Non-pigmented ciliary epithelial cell (primary cell): ENCODE results near the gene FBXL7.

Experiments
- DNase-seq: peaks from one replicate; pipeline ENCODE4 v3.0.0-alpha.2; 2010; ENCODE audit warnings: low read depth

The FBXL7 gene

DNA sequence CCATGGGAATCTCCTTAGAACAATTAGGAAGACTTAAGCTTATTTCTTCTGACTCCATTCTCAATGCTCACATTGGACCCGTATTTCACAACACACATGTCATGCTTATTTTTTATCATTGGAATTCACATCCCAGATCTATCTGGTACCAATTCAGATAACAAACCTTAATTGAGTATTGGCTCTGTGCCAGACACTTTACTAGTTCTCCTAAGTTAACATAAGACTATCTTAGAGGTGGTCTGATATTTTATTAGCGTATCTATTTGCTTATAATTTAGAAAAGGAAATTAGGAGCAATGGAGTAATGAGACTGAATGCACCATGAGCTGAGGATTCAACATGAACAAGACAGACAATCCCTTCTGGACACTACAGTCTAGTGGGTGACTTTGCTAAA is 45.1 kb downstream of the FBXL7 start:
- no peak for DNase-seq

DNA sequence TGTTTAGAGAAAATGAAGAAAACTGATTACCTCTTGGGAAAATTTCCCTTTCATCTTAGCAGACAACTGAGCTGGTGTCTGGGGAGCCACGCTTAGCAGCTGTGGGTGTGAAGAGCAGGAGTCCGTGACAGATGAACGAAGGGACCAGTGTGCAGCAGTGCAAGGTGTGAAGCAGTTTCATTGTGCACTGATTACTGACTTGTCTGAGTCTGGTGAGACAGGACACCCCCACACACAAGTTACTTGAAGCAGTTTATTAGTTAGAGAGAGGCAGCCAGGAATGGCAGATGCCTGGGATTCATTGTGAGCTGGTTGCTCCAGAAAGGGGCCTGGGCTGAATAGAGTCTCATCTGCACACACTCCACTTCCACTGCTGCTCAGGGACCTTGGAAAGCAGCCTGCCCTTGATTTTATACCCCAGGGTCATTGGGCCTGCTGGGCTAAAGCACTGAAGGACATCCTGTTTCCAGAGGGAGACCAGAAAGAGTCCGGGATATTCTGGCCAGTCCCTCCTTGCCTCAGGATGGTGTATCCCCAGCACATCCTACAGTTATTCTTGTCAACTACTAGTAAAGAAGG is 47.4 kb downstream of the FBXL7 start:
- DNase-seq: no peak

DNA sequence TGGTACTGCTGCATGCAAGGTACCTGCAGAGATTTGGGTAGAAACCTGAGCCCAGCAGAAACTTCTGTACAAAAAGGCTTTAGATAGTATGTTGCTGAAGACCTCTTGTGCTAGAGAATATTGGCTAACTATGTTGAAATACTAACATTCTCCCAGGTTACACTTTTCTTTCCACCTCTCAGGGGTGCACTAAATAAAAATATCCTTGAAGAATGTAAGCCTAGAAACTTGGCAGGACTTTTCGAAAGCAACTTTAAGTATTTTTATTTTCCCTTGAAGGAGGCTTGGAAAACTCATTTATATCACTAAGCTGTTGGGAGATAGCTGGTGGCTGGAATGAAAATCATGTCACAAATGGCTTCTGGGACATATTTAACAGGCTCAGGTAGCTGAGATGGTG is 50.0 kb downstream of the FBXL7 start:
- no peak for DNase-seq

DNA sequence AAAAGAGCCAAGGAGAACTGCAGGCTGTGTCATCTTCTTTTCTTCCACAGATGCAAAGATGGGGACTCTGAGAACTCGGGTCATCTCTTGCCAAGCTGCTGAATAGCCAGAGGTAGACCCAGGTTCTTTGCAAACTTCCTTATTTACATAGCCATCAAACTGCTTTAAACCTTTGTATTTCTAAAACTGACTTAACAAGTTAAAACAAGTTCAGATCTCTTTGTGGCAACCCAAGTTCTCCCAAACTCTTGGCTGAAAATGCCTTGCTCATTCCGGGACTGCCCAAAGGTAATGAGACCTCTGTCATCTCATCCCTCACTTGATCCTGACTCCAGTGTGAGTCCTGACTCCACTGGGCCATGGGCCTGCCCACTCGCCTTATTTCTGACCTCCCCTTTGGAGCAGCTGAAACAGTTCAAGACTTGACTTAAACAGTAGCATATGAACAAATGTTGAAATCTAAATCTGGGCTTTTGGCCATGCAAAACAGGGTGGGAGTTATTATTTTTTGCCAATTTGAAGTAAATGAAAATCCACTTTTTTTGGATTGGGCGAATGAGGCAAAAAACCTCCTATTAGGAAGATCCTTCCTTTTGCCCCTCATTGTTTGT is 50.6 kb downstream of the FBXL7 start:
- DNase-seq: no peak

DNA sequence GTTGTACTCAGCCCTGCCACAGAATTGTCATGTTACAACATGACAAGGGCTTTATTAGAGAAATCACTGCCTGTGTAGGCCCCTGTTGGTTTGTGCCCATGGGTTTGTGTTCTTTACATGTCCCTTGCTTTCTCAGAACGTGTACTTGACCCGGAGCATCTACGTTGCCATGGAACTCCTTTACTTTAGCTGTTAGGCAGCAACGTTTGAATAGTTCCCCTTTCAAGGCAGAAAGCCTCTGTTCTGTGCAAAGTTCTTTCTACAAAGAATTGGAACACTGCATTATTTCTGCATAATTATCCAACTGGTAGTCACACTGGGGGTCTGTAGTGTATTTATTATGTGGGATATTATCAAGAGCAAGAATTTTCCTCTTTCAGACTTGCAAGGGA is 51.1 kb downstream of the FBXL7 start:
- no peak for DNase-seq

DNA sequence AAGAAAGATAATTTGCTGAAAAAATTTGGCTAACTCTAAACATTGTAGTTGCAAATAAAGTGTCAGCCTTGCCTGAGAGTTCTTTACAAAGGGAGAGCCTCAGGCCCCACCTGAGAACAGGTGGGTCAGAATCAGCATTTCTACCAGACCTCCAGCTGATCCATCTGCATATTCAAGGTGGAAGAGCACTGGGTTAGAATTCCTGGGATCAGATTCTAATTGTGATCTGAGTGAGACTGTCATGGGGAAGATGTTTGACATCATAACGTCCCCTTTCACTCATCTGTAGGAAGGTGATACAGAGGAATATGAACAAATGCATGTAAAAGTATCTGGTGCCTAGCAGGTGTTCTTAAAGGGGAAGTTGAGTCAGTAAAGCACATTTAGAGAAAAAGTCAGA is 54.6 kb downstream of the FBXL7 start:
- no peak for DNase-seq

DNA sequence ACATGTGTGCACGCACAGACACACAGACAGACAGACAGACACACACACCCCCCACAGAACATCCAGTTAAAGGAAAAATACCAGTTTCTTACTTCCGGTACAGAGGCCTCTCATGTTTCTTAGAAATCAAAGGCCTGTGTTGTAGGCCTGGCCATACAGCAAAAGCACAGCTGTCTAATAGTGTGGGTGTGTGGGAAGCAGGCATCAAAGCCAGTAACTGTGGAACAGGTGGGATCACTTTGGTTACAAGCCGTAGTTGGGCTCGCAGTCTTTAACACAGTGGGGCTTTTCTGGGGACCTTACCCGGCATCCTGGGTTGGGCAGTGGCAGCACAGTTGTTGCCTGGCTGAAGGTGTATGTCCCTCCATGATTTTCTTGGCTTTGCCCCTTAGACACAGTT is 55.2 kb downstream of the FBXL7 start:
- no peak for DNase-seq

DNA sequence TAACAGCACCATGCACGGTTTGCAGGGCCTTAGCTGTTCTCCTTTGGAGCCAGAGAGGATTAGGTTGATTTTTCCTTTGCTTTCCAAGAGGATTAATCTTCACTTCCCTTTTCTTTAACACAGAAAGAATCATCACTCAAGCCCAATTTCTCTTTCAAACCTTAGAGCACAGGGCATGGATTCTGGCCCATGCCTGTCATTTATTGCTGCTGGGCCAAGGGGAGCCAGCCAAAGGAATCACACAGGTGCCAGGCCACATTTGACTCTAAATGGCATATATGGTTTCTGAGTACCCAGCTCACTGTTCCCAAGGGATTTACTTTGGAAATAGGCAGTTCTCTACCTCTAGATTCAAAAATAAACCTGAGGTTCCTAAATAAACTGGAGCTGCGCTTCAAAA is 58.3 kb downstream of the FBXL7 start:
- no peak for DNase-seq

DNA sequence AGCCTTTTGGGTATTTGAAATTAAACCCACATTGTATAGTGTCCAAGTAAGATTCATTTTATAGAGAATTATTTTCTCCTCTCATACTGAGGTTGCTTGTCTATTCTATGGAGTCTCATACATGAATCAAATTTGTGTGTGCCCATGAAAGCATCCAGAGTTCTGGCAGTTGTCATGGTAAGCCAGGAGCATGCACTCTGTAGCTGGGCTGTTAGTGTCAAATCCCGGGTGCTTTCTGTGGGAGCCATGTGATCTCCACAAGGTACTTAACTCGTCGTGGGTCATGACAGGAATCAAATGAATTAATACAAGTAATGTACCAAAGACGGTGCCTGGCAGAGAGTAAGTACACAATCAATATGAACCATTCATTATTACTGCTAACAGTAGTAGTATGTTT is 58.7 kb downstream of the FBXL7 start:
- no peak for DNase-seq

DNA sequence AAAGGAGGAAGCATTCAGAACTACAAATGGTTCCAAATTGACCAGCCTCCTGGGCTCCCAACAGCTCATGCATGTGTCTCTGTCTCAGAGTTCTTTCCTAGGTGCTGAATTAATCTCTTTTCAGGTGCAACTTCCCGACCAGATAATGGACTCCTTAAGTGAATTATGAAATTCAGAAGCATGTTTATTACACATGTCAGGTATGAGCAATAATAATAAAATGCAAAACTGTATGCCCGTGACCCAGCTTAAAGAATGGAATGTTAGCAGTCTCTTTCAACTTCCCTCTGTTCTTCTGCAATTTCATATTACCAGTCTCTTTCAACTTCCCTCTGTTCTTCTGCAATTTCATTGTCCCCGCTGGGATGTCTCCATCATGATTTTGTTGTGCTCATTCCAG is 60.4 kb downstream of the FBXL7 start:
- no peak for DNase-seq

DNA sequence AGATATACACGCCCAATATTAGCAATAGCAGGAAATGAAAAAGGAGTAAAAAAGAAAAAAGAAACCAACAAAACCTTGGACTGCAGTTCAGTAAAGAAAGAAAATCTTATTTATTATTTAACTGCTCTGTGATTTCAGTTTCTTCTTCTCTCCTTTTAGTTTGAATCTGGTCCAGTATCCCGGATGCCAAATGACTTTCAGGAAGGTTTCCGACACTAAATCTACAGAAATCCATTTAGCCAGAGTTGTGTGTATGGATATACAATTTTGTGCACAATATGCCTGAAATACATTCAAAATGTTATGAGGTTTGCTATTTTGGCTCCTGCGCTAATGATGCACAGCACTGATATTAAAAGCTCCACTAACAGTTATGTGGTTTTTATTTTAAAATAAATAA is 64.5 kb downstream of the FBXL7 start:
- DNase-seq: no peak

DNA sequence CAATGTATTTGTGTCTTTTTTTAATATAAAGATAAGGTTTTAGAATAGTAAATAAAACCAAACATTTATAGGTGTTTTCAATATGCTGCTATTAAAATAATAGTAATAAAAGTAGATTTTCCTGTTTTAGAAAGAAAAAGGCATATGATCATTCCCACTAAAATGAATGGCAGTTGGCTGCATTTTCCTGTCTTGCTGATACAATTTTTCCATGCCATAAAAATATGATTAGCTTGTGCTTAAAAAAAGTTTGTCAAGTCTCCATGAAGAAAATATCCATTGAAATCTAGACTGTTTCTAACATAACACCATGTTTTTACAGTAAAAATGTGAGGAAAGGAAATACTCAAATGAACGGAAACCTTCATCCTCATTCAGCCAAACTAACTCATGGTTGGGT is 65.0 kb downstream of the FBXL7 start:
- no peak for DNase-seq

DNA sequence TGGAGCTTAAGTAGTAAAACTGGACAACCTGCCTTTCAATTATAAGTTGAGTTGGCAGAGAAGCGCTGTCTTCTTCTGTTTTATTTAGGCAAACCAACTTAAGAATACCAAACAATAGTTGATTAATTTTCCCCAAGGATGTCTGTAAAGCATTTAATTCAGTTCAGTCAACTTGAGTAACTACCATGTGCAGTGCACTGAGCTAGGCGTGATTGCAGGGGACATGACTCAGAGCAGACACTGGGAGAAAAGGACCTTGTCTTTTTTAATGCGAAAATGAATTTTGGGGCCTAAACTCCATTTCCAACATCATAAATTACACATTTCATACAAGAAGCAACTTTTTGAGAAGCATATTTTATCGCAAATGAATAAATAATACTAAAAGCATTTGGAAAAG is 66.3 kb downstream of the FBXL7 start:
- DNase-seq: no peak

DNA sequence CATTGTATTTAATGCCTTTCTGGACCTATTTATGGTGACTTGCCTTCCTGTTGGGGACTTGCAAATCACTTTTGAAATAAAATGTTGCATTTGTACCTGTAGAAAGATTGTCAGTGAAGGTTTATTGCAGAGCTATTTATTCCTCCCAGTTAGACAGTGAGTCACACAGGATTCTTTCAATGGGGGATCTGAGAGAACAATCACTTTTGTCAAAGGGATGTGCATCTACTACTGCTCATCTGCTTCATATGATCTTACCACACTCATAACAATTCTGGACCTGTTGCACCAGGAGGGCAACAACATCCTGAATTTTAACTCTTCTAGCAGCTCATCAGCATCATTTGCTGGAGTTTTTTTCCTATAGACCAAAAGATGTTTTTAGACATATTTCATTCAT is 66.8 kb downstream of the FBXL7 start:
- no peak for DNase-seq

DNA sequence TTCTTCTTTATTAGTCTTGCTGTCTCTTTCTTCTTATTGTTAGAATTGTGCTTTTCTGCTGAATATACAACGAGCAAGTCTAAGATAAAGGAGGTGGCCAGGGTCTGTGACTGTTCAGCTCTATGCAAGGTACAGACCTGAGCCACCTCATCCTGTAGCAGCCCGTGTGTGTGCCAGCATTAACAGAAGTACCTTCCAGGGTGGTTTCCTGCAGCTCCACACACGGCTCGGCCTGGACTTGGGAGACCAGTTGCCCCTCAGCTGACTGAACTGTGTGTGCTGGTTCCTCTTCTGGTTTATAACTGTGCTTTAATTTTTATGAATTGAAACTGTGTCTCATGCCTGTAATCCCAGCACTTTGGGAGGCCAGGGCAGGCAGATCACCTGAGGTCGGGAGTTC is 70.5 kb downstream of the FBXL7 start:
- no peak for DNase-seq

DNA sequence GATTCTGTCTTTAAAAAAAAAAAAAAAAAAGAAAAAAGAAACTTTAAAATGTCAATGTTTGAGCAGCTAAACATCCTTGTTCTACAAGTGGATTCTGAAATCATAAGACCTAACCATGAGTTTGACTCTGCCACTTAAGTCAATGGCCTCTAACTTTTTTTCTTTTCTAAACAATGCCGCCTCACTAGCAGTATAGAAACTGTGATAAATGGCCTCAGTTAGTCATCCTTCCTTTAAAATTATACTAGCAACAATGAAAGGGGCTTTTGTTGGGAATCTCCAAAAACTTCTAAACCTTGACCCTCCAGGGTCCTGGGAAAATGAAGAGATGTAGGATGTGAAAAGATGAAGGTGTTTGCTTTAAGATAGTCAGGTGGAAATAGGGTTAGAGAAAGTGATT is 71.1 kb downstream of the FBXL7 start:
- no peak for DNase-seq

DNA sequence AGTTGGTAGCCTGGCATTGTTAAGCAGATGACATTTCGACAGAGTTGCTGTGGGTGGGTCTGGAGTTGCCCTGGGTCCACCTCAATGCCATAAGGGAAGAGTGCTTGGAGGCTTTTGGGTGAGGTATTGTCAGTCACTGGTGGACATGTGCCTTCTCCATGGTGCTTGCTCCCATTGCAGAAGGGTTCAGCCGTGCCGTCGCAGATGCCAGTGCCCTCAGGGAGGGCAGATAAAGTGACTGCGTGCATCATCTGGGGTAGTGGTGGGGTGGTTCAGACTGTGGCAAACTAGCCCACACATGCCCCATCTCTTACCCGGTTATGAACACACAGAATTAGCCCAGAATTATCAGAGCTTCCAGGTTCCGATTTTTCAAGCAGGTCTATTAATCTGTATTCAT is 71.6 kb downstream of the FBXL7 start:
- no peak for DNase-seq

DNA sequence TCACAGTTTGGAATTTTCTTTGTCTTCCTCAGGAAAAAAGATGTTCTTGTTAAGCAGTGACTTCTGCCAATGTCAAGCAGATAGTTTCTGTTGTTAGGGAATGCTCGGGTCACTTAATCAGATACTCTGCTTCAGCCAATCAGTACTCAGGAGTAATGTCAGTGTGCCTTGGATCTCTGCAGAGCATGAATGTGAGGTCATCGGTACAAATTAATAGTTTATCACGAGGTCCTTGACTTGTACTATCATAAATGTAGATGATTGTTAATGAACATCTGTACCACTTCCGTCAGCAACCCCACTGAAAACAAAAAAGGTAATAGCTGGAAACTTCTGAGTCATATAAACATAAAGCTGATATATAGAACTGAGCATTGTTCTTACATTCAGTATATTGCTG is 73.6 kb downstream of the FBXL7 start:
- DNase-seq: no peak

DNA sequence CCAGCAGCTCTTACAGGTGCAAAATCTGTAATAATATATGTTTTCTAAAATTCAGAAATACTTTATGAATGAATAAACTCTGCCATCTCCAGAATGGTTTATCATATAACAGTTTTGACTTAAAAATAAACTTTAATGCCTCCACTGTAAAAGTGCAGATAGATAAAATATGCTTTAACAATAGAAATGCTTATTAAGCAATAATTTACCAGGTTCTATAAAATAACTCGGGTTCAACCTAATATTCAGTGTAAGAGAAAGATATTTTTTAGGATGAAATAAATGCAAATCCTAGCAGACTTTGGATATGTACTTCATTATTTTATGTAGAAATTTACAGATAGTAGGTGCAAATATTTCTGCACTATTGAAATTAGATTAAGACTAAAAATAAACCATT is 74.1 kb downstream of the FBXL7 start:
- DNase-seq: no peak

DNA sequence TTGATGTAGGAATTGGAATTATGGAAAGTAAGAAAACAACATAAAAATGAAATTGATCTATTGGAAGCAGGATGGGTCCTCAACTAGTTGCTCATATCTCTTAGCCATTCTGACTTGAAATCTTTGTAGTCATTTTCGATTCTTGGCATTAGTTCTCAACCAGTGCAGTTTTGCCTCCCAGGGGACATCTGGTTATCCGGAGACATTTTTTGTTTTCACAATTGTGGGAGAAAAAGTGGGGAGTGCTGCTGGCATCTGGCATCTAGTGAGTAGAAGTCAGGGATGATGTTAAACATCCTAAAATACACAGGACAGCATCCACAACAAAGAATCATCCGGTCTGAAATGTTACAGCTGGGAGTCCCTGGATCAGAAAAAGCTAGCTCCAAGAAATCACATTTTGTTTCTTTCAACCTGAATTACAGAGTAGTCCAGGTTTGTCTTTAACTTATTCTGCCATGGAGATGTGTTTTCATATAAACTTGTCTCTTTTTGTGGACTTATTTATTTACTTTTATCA is 74.9 kb downstream of the FBXL7 start:
- no peak for DNase-seq

DNA sequence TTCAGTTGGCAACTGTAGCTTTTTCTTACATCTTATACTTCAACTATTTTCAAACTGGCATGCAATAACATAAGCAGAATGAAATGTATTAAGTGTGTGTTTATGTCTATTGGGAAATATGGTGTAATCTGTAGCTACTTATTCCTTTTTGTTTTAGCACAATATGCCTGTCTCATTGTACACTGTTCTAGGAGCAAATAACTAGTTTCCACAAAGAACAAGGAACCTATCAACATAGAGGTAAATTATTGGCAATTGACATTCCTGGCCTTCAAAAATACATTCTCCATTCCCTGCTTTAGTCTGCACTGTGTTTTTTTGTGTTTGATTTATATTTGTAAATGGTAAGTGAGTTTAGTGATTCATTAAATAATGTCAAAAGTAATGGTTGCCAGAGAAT is 75.7 kb downstream of the FBXL7 start:
- DNase-seq: no peak

DNA sequence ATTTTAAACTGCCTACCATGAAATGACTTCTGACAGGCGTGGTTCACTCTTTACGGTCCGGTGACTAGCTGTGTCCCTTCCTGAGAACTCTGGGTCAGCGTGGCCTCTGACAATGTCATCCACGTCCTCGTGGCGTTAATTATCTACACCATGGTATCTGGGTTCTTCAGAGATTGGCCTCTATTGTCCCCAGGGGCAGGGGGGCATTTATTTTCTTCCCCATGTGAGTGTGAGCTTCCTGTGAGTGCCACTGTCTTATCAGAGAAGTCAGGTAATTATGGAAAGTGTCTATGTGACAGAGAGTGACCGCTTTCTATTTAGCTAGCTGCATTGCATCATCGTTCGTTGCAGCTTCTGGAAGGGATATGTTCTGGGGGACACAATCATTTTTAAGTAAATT is 77.2 kb downstream of the FBXL7 start:
- no peak for DNase-seq

DNA sequence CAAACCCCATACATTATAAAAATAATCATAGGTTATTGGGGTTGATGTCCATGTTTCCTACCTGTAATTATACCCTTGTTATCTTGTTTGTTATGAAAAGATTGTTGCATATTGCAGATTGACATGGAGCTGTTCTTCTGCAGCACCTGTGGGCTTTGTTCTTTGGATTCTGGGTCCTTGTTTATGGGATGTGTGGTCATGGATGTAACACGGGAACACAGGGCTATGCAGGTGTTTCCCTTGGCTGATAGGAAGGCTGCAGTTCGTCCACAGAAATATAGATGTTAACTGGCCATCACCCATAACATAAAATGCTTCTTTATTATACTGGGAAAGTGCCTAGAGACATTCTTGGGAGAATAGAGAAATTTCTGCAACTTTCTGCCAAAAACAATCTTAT is 77.9 kb downstream of the FBXL7 start:
- DNase-seq: no peak

DNA sequence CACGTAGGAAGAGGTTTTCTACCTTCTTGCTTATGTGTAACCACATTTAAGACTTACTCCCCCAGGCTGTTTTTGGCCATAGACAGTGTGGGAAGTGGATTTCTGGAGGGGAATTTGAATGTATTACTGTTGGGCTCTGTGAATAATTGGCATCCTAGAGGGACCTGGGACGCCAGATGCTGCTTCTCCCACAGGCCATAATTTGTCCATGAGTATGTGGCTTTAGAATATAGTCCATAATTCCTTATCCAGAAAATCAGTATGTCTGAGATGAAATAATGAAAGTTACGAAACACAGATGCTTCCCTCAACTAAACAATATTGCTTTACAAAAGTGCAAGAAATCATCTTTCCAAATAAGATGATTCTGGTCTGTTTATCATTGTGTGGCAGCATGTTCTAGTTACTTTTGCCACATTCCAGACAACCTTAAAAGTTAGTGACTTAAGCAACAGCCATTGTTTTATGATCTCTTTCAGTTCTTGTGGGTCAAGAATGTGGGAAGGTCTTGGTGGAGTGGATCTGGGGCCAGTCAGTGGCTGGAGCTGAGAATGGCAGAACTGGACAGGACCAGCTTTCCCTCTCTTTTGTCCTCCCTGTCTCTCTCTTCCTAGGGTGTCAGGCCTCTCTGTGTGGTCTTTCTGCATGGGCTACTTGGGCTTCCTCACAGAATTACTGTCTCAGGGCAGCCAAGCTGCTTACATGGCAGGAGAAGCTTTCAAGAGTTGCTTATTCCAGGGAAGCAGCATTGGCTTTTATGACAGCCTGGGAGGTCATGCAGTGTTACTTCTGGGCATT is 79.4 kb downstream of the FBXL7 start:
- no peak for DNase-seq
